PC-9 (cell line): Measurements from ENCODE around the gene AMBRA1.

Source experiments
- CTCF ChIP-seq: fragments of 200-600 bp; sonication (generic); conservative IDR thresholded peaks from 2 replicates; pipeline ENCODE4 v1.6.1; 2017; ENCODE audit warnings: mixed run types, antibody characterized with exemption, mild to moderate bottlenecking, moderate library complexity
- EZH2 ChIP-seq: fragments of 200-600 bp; sonication (generic); IDR thresholded peaks from 2 replicates; pipeline ENCODE4 v1.8.0; 2017; ENCODE audit warnings: antibody characterized with exemption, low read depth

GRCh38 chr11:46404476-46405017 lies 189.3 kb downstream of the AMBRA1 start:
- TF ChIP-seq CTCF (no peak), EZH2 (no peak)
